Activated CD8-positive, alpha-beta T cell treated with anti-CD3 and anti-CD28 coated beads for 36 hours (primary cell): Measurements from ENCODE around the gene PRKAG3. TPM values are rescaled to one million over a fixed set of nuclear protein-coding genes. Genes with fewer than 3 reads are reported as not detected.
A peak's percentile ranks its signal among the peaks of the same experiment; 100 is the strongest.

Source experiments
- ATAC-seq: fragments of 200-7000 bp; cut with Tn5 transposase; one replicate; pipeline ENCODE4 v1.10.0; 2021; ENCODE audit warnings: mild to moderate bottlenecking, moderate library complexity
- CTCF ChIA-PET: fragments of 350-600 bp; sonication (Branson Sonifier 250); formaldehyde crosslinking; loops from one replicate; lab custom pipeline; 2021; ENCODE audit warnings: antibody characterized with exemption; lab: Charles Lee
- POLR2A ChIA-PET: fragments of 350-600 bp; sonication (Branson Sonifier 250); formaldehyde crosslinking; loops from one replicate; lab custom pipeline; 2021; ENCODE audit warnings: antibody characterized with exemption; lab: Charles Lee
- DNase-seq: peaks from one replicate; pipeline ENCODE4 v3.0.0-alpha.2; 2020
- H3K27ac Mint-ChIP-seq: one replicate; pipeline ENCODE4 v1.8.0; 2021; ENCODE audit warnings: mild to moderate bottlenecking, mixed read lengths
- H3K27me3 Mint-ChIP-seq: one replicate; pipeline ENCODE4 v1.8.0; 2021; ENCODE audit warnings: mixed read lengths
- H3K36me3 Mint-ChIP-seq: one replicate; pipeline ENCODE4 v1.8.0; 2021; ENCODE audit warnings: low read depth, mixed read lengths
- H3K4me1 Mint-ChIP-seq: one replicate; pipeline ENCODE4 v1.8.0; 2021; ENCODE audit warnings: low read depth, mixed read lengths
- H3K4me3 Mint-ChIP-seq: one replicate; pipeline ENCODE4 v1.8.0; 2021; ENCODE audit warnings: mild to moderate bottlenecking, moderate library complexity, mixed read lengths
- H3K9me3 Mint-ChIP-seq: one replicate; pipeline ENCODE4 v1.8.0; 2021; ENCODE audit warnings: mixed read lengths
- intact Hi-C: fragments of 100-400 bp; cut with micrococcal nuclease; formaldehyde crosslinking; loops from one replicate; pipeline ENCODE4 v1.10.0; 2022
- total RNA-seq, 2 experiments: library from RNA; stranded (reverse); gene quantifications; one replicate each; pipeline ENCODE4 v1.2.3, GENCODE V29; 2021
- TF ChIP-seq, protein P1 (sequence below): fragments of 200-600 bp; IDR thresholded peaks from one replicate; pipeline ENCODE4 v1.8.0; 2022; ENCODE audit warnings: antibody characterized with exemption, mild to moderate bottlenecking

Gene PRKAG3
- total RNA-seq, 2 experiments from 2014 or later: not detected

DNA sequence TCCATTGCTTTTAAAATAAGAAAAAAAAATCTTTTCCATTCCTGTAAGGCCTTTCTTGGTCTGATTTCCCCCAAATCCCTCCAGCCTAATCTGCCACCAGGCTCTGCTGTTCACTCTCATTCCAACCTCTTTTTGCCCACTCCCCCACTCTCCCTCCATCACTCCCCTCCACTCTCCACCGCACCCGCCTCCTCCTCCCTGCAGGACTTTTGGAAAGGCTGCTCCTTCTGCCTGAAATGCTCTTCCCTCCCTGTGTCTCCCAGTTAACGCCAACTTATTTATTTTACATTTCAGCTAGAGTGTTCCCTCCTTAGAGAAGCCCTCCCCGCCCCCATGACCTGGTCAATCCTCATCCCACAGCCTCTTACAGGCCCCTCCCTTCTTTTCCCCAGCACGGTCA, 23.3 kb upstream of the PRKAG3 start:
- DNase-seq (no peak), ATAC-seq (no peak)
- POLR2A ChIA-PET: interaction anchor here (0.5 kb wide), 1 partner anchor 48 kb away, joined by 3 read pairs; no protein-coding TSS in a partner anchor
- no peak overlapping the region for H3K27ac Mint-ChIP-seq
- CTCF ChIA-PET: interaction anchor here (0.8 to 7.6 kb wide), 4 partner anchors 12 to 140 kb away, joined by 3 to 63 read pairs (median 5); no protein-coding TSS in a partner anchor
- no peaks in the 10 kb centered on the region for H3K4me1 Mint-ChIP-seq
- intact Hi-C loops: loop anchor here (5.0 kb wide), 1 partner anchor 127 kb away; no protein-coding TSS in a partner anchor
- no peaks in the 10 kb centered on the region for H3K36me3 Mint-ChIP-seq
- TF ChIP-seq, protein P1, sequence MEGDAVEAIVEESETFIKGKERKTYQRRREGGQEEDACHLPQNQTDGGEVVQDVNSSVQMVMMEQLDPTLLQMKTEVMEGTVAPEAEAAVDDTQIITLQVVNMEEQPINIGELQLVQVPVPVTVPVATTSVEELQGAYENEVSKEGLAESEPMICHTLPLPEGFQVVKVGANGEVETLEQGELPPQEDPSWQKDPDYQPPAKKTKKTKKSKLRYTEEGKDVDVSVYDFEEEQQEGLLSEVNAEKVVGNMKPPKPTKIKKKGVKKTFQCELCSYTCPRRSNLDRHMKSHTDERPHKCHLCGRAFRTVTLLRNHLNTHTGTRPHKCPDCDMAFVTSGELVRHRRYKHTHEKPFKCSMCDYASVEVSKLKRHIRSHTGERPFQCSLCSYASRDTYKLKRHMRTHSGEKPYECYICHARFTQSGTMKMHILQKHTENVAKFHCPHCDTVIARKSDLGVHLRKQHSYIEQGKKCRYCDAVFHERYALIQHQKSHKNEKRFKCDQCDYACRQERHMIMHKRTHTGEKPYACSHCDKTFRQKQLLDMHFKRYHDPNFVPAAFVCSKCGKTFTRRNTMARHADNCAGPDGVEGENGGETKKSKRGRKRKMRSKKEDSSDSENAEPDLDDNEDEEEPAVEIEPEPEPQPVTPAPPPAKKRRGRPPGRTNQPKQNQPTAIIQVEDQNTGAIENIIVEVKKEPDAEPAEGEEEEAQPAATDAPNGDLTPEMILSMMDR: no peak
- H3K27me3 Mint-ChIP-seq: peaks cover 72% of the 10 kb centered on the region
- H3K9me3 Mint-ChIP-seq: no peaks in the 10 kb centered on the region
- no peak overlapping the region for H3K4me3 Mint-ChIP-seq

- Mint-ChIP-seq H3K27me3 (peaks cover 67% of the 10 kb centered on the region), H3K4me3 (no peak overlapping the region), H3K4me1 (no peaks in the 10 kb centered on the region), H3K27ac (no peak overlapping the region), H3K9me3 (no peaks in the 10 kb centered on the region), H3K36me3 (no peaks in the 10 kb centered on the region)
- ChIA-PET CTCF (interaction anchor here (0.6 to 5.6 kb wide), 13 partner anchors 10 to 212 kb away, joined by 3 to 89 read pairs (median 3); partner anchors contain the start of genes BCS1L and ZNF142), POLR2A (no interaction called here)
- ATAC-seq (no peak), DNase-seq (no peak)
- intact Hi-C loops: loop anchor here (2.0 kb wide), 1 partner anchor 43 kb away; no protein-coding TSS in a partner anchor
- TF ChIP-seq, protein P1: no peak
These were observed 22.2 kb upstream of the PRKAG3 start for GRCh38 chr2:218853766-218854165.

DNA sequence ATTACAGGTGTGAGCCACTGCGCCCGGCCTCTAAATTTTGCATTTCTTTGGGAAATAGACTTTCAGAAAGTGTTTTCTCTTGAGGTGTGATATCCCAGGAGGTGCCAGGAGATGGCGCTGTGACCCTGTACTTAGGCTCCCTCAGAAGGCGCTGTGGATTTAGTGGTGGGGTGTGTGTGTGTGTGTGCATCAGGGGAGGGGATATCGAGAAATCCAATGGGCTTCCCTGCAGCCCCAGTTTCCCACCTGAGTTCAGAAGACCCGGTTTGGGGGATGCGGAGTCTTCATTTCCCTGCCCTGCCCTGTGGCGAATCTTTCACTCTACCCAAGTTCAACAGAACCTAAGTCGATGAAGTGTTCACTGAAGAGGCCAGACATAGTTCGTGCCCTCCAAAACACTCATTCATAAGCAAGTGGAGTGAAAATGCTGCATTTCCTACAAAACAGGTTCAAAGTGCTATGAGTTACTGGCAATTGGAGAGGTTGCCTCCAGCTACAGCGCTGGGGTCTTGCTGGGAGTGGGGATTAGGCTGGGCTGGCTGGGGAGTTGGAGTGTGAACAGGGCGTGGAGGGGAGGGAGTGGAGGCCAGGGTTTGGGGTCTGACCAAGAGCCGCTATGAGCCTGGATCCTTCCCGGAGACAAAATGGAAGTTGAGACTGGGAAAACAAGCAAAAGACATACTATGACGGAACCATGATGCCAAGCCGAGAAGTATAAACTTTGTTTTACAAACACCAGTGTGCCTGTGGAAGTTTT, 21.5 kb upstream of the PRKAG3 start:
- H3K27ac Mint-ChIP-seq: no peak overlapping the region
- H3K36me3 Mint-ChIP-seq: no peaks in the 10 kb centered on the region
- H3K27me3 Mint-ChIP-seq: peaks cover 61% of the 10 kb centered on the region
- no peak overlapping the region for H3K4me3 Mint-ChIP-seq
- ATAC-seq: peak; percentile 85
- H3K9me3 Mint-ChIP-seq: no peaks in the 10 kb centered on the region
- TF ChIP-seq, protein P1: peak; percentile 89
- peak; percentile 85 for DNase-seq
- POLR2A ChIA-PET: no interaction called here
- H3K4me1 Mint-ChIP-seq: no peaks in the 10 kb centered on the region
- CTCF ChIA-PET: interaction anchor here (0.6 to 5.6 kb wide), 31 partner anchors 10 to 299 kb away, joined by 3 to 89 read pairs (median 3); partner anchors contain the start of genes BCS1L and ZNF142
- intact Hi-C loops: loop anchor here (2.0 kb wide), 1 partner anchor 44 kb away; no protein-coding TSS in a partner anchor

- ATAC-seq (no peak), DNase-seq (no peak)
- Mint-ChIP-seq H3K27me3 (peaks cover 45% of the 10 kb centered on the region), H3K4me3 (no peak overlapping the region), H3K27ac (no peak overlapping the region), H3K4me1 (no peaks in the 10 kb centered on the region), H3K36me3 (no peaks in the 10 kb centered on the region), H3K9me3 (no peaks in the 10 kb centered on the region)
- CTCF ChIA-PET: interaction anchor here (0.9 to 5.6 kb wide), 11 partner anchors 10 to 268 kb away, joined by 3 to 89 read pairs (median 4); partner anchors contain the start of genes BCS1L and ZNF142
- TF ChIP-seq, protein P1: no peak
- POLR2A ChIA-PET: interaction anchor here (0.7 kb wide), 1 partner anchor 16 kb away, joined by 3 read pairs; no protein-coding TSS in a partner anchor
- intact Hi-C loops: no loop called here
These were observed 19.7 kb upstream of the PRKAG3 start for GRCh38 chr2:218851286-218851685.
